OCI-LY7 (cell line): Measurements from ENCODE around the gene TMEM132A.

Source experiments
- CTCF ChIP-seq: fragments of 200-600 bp; sonication (generic); conservative IDR thresholded peaks from 2 replicates; pipeline ENCODE4 v1.5.1; 2014; ENCODE audit warnings: mild to moderate bottlenecking, antibody characterized with exemption, low read length, moderate library complexity, mixed read lengths
- EZH2phosphoT487 ChIP-seq: fragments of 200-600 bp; sonication (generic); IDR thresholded peaks from 2 replicates; pipeline ENCODE4 v1.6.1; 2018; ENCODE audit warnings: low read depth, borderline replicate concordance, mild to moderate bottlenecking, mixed run types, antibody characterized with exemption, low read length, moderate library complexity, mixed read lengths

- TF ChIP-seq EZH2phosphoT487 (no peak), CTCF (peak; percentile 63)
Measured at GRCh38 chr11:60944490-60945294, 20.4 kb downstream of the TMEM132A start.
